SH-SY5Y (cell line): ENCODE data around the gene DGKG.

ENCODE experiments used
- GATA2 ChIP-seq: IDR thresholded peaks from 2 replicates; pipeline ENCODE4 v1.6.1; 2011; ENCODE audit warnings: mild to moderate bottlenecking, low read depth, low read length
- GATA3 ChIP-seq: IDR thresholded peaks from 2 replicates; pipeline ENCODE4 v1.6.1; 2011; ENCODE audit warnings: low read depth, mild to moderate bottlenecking, low read length, moderate library complexity

GRCh38 chr3:186381424-186382216 is 19.6 kb upstream of the DGKG start:
- TF ChIP-seq GATA3 (no peak), GATA2 (no peak)
